ENCODE data around the gene UPK2.

GRCh38 chr11:118908264-118908663 is 47.8 kb upstream of the UPK2 start:
- TF ChIP-seq, protein P1, sequence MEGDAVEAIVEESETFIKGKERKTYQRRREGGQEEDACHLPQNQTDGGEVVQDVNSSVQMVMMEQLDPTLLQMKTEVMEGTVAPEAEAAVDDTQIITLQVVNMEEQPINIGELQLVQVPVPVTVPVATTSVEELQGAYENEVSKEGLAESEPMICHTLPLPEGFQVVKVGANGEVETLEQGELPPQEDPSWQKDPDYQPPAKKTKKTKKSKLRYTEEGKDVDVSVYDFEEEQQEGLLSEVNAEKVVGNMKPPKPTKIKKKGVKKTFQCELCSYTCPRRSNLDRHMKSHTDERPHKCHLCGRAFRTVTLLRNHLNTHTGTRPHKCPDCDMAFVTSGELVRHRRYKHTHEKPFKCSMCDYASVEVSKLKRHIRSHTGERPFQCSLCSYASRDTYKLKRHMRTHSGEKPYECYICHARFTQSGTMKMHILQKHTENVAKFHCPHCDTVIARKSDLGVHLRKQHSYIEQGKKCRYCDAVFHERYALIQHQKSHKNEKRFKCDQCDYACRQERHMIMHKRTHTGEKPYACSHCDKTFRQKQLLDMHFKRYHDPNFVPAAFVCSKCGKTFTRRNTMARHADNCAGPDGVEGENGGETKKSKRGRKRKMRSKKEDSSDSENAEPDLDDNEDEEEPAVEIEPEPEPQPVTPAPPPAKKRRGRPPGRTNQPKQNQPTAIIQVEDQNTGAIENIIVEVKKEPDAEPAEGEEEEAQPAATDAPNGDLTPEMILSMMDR (conservative IDR thresholded peaks at IDR 0.05), result no peak
- no peak for TF ChIP-seq ZFX (IDR thresholded peaks at IDR 0.05)

All from C4-2B (cell line).